Measurements from ENCODE around the gene LTB.

GRCh38 chr6:31588871-31589650, 6.8 kb upstream of the LTB start:
- TF ChIP-seq CTCF (IDR thresholded peaks at IDR 0.05; ENCODE audit: poor library complexity) (no peak), EZH2 (IDR thresholded peaks at IDR 0.05; ENCODE audit: borderline replicate concordance) (no peak)

All from hepatocyte (in vitro differentiated cells).